ENCODE measurements around the gene GCNT3.

Gene GCNT3

DNA sequence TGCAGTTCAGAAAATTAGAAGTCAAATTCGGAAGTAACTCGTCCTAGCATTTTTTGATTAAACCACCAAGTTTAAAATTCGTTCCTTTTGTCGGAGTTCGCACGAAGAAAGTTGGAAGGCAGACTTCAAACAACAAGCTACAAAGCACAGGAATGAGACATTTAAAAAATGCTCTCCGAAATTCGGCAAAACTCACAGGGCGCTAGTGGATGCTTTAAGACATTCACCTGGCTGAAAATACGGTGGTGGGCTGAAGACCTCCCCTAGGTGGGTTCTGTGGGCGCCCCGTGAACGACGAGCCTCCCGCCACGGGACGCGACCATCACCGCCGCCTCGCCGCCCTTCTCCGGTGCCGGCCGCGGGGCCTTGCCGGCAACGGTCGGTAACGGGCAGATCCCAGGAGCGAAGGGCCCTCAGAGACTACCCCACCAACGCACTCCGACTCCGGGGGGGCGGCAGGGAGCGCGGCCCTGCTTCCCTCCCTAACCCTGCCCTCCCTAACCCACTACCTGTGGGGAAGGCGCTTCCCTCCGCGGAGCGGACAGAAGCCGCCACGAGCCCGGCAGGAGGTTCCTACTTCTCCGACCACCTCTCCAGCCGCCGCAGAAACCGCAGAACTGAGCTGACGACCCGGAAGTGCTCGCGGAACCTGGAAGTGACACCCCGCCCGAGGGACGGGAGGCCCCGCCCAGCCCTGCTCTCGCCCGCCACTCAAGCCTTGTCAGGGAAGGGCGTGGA is 45.5 kb downstream of the GCNT3 start, which contains the start of gene GTF2A2:
GTF2A2 (minus strand) TSS at position 619 of the 738 bp plus-strand sequence. CDS start 5,238 bp downstream, outside the sequence.
- Histone ChIP-seq H3K9me3 (ENCODE audit: control insufficient read depth, insufficient read depth, low read depth, low read length) (no peaks in the 10 kb centered on the region), H3K27ac (ENCODE audit: extremely low read depth, low read depth, low read length) (peak within 1 kb of the TSS; percentile 11; the same call in 1 of the 2 replicates), H3K4me3 (ENCODE audit: low read depth, low read length) (peak within 1 kb of the TSS; percentile 93), H3K4me1 (ENCODE audit: control insufficient read depth, insufficient read depth, low read length) (no peaks in the 10 kb centered on the region), H3K36me3 (ENCODE audit: control insufficient read depth in 2 of 2, insufficient read depth in 1 of 2, low read length in 2 of 2) (peaks cover 0 to 40% of the 10 kb centered on the region in 2 experiments; a peak in 1 of 3 replicates)
- CTCF ChIA-PET = interaction anchor here (0.7 to 0.9 kb wide), 2 partner anchors 124 to 700 kb away, joined by 3 read pairs; no protein-coding TSS in a partner anchor
- POLR2A ChIA-PET = interaction anchor here (0.6 to 1.3 kb wide), 6 partner anchors 9 to 32 kb away, joined by 3 to 10 read pairs (median 5); partner anchors contain the start of gene BNIP2
- no peak for TF ChIP-seq GFI1B (tag by site-specific recombination; IDR thresholded peaks at IDR 0.05)
- peak; percentile 34; the same call in 1 of the 2 replicates for TF ChIP-seq SP7 (tag by site-specific recombination; IDR thresholded peaks at IDR 0.05)
- TF ChIP-seq, protein P1, sequence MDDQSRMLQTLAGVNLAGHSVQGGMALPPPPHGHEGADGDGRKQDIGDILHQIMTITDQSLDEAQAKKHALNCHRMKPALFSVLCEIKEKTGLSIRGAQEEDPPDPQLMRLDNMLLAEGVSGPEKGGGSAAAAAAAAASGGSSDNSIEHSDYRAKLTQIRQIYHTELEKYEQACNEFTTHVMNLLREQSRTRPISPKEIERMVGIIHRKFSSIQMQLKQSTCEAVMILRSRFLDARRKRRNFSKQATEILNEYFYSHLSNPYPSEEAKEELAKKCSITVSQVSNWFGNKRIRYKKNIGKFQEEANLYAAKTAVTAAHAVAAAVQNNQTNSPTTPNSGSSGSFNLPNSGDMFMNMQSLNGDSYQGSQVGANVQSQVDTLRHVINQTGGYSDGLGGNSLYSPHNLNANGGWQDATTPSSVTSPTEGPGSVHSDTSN (CRISPR knock-in tag; IDR thresholded peaks at IDR 0.05) = 0 out of 2 replicates have a peak, but pooled peaks have one; percentile 24
- peak; percentile 46 for TF ChIP-seq ZNF629 (tag by site-specific recombination; IDR thresholded peaks at IDR 0.05)
- TF ChIP-seq ZSCAN30 (tag by site-specific recombination; IDR thresholded peaks at IDR 0.05) = 0 out of 2 replicates have a peak, but pooled peaks have one; percentile 31
- TF ChIP-seq KLF16 (tag by site-specific recombination; IDR thresholded peaks at IDR 0.05) = peak; percentile 42; the same call in 1 of the 2 replicates
- TF ChIP-seq OSR2 (tag by site-specific recombination; IDR thresholded peaks at IDR 0.05) = peak; percentile 57
- TF ChIP-seq ZNF518A (tag by site-specific recombination; conservative IDR thresholded peaks at IDR 0.05; ENCODE audit: low read depth) = peak; percentile 93
- TF ChIP-seq ZNF843 (tag by site-specific recombination; IDR thresholded peaks at IDR 0.05) = 0 out of 2 replicates have a peak, but pooled peaks have one; percentile 26
- TF ChIP-seq ZNF623 (tag by site-specific recombination; IDR thresholded peaks at IDR 0.05) = 0 out of 2 replicates have a peak, but pooled peaks have one; percentile 19
- TF ChIP-seq, protein P2, sequence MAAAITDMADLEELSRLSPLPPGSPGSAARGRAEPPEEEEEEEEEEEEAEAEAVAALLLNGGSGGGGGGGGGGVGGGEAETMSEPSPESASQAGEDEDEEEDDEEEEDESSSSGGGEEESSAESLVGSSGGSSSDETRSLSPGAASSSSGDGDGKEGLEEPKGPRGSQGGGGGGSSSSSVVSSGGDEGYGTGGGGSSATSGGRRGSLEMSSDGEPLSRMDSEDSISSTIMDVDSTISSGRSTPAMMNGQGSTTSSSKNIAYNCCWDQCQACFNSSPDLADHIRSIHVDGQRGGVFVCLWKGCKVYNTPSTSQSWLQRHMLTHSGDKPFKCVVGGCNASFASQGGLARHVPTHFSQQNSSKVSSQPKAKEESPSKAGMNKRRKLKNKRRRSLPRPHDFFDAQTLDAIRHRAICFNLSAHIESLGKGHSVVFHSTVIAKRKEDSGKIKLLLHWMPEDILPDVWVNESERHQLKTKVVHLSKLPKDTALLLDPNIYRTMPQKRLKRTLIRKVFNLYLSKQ (tag by site-specific recombination; IDR thresholded peaks at IDR 0.05; ENCODE audit: borderline replicate concordance) = no peak
- TF ChIP-seq SP2 (tag by site-specific recombination; IDR thresholded peaks at IDR 0.05) = peak; percentile 83
- TF ChIP-seq GLIS2 (tag by site-specific recombination; IDR thresholded peaks at IDR 0.05) = peak; percentile 68
- TF ChIP-seq YY1 (tag by site-specific recombination; IDR thresholded peaks at IDR 0.05) = 0 out of 2 replicates have a peak, but pooled peaks have one; percentile 23
- peak; percentile 51 for TF ChIP-seq ZNF692 (tag by site-specific recombination; IDR thresholded peaks at IDR 0.05)
- TF ChIP-seq, protein P3, sequence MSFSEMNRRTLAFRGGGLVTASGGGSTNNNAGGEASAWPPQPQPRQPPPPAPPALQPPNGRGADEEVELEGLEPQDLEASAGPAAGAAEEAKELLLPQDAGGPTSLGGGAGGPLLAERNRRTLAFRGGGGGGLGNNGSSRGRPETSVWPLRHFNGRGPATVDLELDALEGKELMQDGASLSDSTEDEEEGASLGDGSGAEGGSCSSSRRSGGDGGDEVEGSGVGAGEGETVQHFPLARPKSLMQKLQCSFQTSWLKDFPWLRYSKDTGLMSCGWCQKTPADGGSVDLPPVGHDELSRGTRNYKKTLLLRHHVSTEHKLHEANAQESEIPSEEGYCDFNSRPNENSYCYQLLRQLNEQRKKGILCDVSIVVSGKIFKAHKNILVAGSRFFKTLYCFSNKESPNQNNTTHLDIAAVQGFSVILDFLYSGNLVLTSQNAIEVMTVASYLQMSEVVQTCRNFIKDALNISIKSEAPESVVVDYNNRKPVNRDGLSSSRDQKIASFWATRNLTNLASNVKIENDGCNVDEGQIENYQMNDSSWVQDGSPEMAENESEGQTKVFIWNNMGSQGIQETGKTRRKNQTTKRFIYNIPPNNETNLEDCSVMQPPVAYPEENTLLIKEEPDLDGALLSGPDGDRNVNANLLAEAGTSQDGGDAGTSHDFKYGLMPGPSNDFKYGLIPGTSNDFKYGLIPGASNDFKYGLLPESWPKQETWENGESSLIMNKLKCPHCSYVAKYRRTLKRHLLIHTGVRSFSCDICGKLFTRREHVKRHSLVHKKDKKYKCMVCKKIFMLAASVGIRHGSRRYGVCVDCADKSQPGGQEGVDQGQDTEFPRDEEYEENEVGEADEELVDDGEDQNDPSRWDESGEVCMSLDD (tag by site-specific recombination; IDR thresholded peaks at IDR 0.05) = no peak
- peak; percentile 25; the same call in 1 of the 2 replicates for TF ChIP-seq ZBTB48 (tag by site-specific recombination; IDR thresholded peaks at IDR 0.05)
- TF ChIP-seq ZNF335 (tag by site-specific recombination; conservative IDR thresholded peaks at IDR 0.05) = peak; percentile 73
- no peak for TF ChIP-seq ZNF146 (tag by site-specific recombination; IDR thresholded peaks at IDR 0.05)
- TF ChIP-seq SP3 (tag by site-specific recombination; IDR thresholded peaks at IDR 0.05) = peak; percentile 76
- TF ChIP-seq, protein P4, sequence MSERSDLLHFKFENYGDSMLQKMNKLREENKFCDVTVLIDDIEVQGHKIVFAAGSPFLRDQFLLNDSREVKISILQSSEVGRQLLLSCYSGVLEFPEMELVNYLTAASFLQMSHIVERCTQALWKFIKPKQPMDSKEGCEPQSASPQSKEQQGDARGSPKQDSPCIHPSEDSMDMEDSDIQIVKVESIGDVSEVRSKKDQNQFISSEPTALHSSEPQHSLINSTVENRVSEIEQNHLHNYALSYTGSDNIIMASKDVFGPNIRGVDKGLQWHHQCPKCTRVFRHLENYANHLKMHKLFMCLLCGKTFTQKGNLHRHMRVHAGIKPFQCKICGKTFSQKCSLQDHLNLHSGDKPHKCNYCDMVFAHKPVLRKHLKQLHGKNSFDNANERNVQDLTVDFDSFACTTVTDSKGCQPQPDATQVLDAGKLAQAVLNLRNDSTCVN (tag by site-specific recombination; optimal IDR thresholded peaks at IDR 0.05) = peak; percentile 26
- TF ChIP-seq ZNF660 (tag by site-specific recombination; IDR thresholded peaks at IDR 0.05) = 0 out of 2 replicates have a peak, but pooled peaks have one; percentile 66
- TF ChIP-seq ZEB2 (tag by site-specific recombination; IDR thresholded peaks at IDR 0.05) = 0 out of 2 replicates have a peak, but pooled peaks have one; percentile 40
- TF ChIP-seq ZNF501 (tag by site-specific recombination; IDR thresholded peaks at IDR 0.05) = peak; percentile 73

Measured in HEK293 (cell line).